GM12801 (cell line): ENCODE results near the gene APMAP.

Source experiments
- CTCF ChIP-seq: IDR thresholded peaks from one replicate; pipeline ENCODE4 v1.5.1; 2011; ENCODE audit warnings: control low read depth; ENCODE audit not compliant: insufficient read length; ENCODE audit errors: extremely low read depth

Gene APMAP

GRCh38 chr20:24954566-24954965 is 38.0 kb downstream of the APMAP start:
- no peak for TF ChIP-seq CTCF

- TF ChIP-seq CTCF: no peak
Observed at GRCh38 chr20:24954151-24954550, 38.4 kb downstream of the APMAP start.

- TF ChIP-seq CTCF: no peak
Observed at GRCh38 chr20:24953621-24954133, 38.9 kb downstream of the APMAP start.

GRCh38 chr20:24953209-24953575 is 39.4 kb downstream of the APMAP start:
- TF ChIP-seq CTCF: no peak

GRCh38 chr20:24952376-24953208 is 40.0 kb downstream of the APMAP start:
- no peak for TF ChIP-seq CTCF

GRCh38 chr20:24951536-24952083 is 40.9 kb downstream of the APMAP start:
- TF ChIP-seq CTCF: no peak

GRCh38 chr20:24950836-24951525 is 41.6 kb downstream of the APMAP start:
- no peak for TF ChIP-seq CTCF
